Head of caudate nucleus (tissue), 42 donors: ENCODE results near the gene QPCTL.
A peak's percentile ranks its signal among the peaks of the same experiment; 100 is the strongest.
"Not testable (repeated sequence)": the region's sequence is repeated elsewhere in the genome, so short reads cannot be mapped to it uniquely, and the experiment has no call there.

ENCODE experiments used
- DNase-seq, 42 donors: peaks; one replicate each; pipeline versions ENCODE4 v3.0.0 to v3.0.0-alpha.2; 2020 to 2021; ENCODE audit warnings: mixed read lengths in 7 of 42
- intact Hi-C: fragments of 100-400 bp; cut with DNase I; formaldehyde crosslinking; loops from one replicate; pipeline ENCODE4 v1.15.0; 2022

The QPCTL gene

GRCh38 chr19:45711851-45712698 is 19.6 kb downstream of the QPCTL start:
- intact Hi-C loops, result no loop called here
- no peak for DNase-seq

GRCh38 chr19:45712699-45713067 is 20.2 kb downstream of the QPCTL start:
- no peak for DNase-seq
- intact Hi-C loops, result no loop called here

- intact Hi-C loops, result no loop called here
- DNase-seq, result no peak
Measured at GRCh38 chr19:45713141-45713540, 20.7 kb downstream of the QPCTL start.

GRCh38 chr19:45715139-45715538 is 22.7 kb downstream of the QPCTL start:
- DNase-seq, result no peak
- intact Hi-C loops, result no loop called here

- DNase-seq, result peak in 22 of 42 donors; percentile 9 to 57 (median 32)
- intact Hi-C loops, result no loop called here
Measured at GRCh38 chr19:45716359-45717130, 24.1 kb downstream of the QPCTL start.

- intact Hi-C loops, result no loop called here
- DNase-seq, result peak; percentile 96 to 100 (median 99)
Measured at GRCh38 chr19:45717131-45717982, 24.9 kb downstream of the QPCTL start.

GRCh38 chr19:45717983-45718650 is 25.7 kb downstream of the QPCTL start:
- intact Hi-C loops, result no loop called here
- peak in 1 of 42 donors; percentile 24 for DNase-seq

- intact Hi-C loops, DNase-seq: not testable (repeated sequence)
Measured at GRCh38 chr19:45720065-45720464, 27.6 kb downstream of the QPCTL start.

GRCh38 chr19:45728683-45729082 is 36.2 kb downstream of the QPCTL start:
- intact Hi-C loops, result loop anchor here (5.0 kb wide), 1 partner anchor 39 kb away; the partner anchor contains the start of gene SIX5
- not testable (repeated sequence) for DNase-seq

- intact Hi-C loops, result loop anchor here (5.0 kb wide), 1 partner anchor 37 kb away; the partner anchor contains the start of gene SIX5
Measured at GRCh38 chr19:45729800-45730290, 37.4 kb downstream of the QPCTL start.

GRCh38 chr19:45730368-45731288 is 38.2 kb downstream of the QPCTL start, which contains the start of gene FBXO46:
Gene FBXO46 (minus strand): TSS chr19:45730896. CDS start chr19:45713495, 17,401 bp downstream.
- peak; percentile 94 to 99 (median 98) for DNase-seq
- intact Hi-C loops, result no loop called here

More at GRCh38 chr19:45729800-45730290, 37.4 kb downstream of the QPCTL start:
- DNase-seq, result peak in 15 of 42 donors; percentile 11 to 61 (median 34)

- DNase-seq, result no peak
- intact Hi-C loops, result no loop called here
Measured at GRCh38 chr19:45733160-45733810, 40.8 kb downstream of the QPCTL start, which contains the start of gene MEIOSIN. Gene MEIOSIN (plus strand): TSS chr19:45733439. CDS start chr19:45735377, 1,938 bp downstream.

GRCh38 chr19:45739498-45740439 is 47.3 kb downstream of the QPCTL start:
- intact Hi-C loops, result no loop called here
- DNase-seq, result no peak

- intact Hi-C loops, result no loop called here
- DNase-seq, result no peak
Measured at GRCh38 chr19:45742969-45743368, 50.5 kb downstream of the QPCTL start.

GRCh38 chr19:45745606-45746005 is 53.1 kb downstream of the QPCTL start:
- no peak for DNase-seq
- intact Hi-C loops, result no loop called here
